H9 (cell line): ENCODE data around the gene DAPK2. TPM values are rescaled to one million over a fixed set of nuclear protein-coding genes. Genes with fewer than 3 reads are reported as not detected.

Experiments
- DNase-seq: peaks from one replicate; pipeline ENCODE4 v3.0.0-alpha.2; 2017
- H2AFZ ChIP-seq: one replicate; pipeline ENCODE4 v1.6.1; 2013; ENCODE audit warnings: mild to moderate bottlenecking, low read length, control low read depth, moderate library complexity
- H2AK5ac ChIP-seq: 2 replicates; pipeline ENCODE4 v1.6.1; 2013; ENCODE audit warnings: low read length, control low read depth, mixed read lengths; ENCODE audit not compliant: insufficient read length
- H2BK120ac ChIP-seq: one replicate; pipeline ENCODE4 v1.6.1; 2013; ENCODE audit warnings: low read depth, mild to moderate bottlenecking, low read length, control low read depth, inconsistent platforms; ENCODE audit not compliant: poor library complexity, severe bottlenecking
- H2BK12ac ChIP-seq: 2 replicates; pipeline ENCODE4 v1.6.1; 2013; ENCODE audit warnings: low read length, control low read depth, mixed read lengths, low read depth; ENCODE audit not compliant: insufficient read length
- H2BK15ac ChIP-seq: 2 replicates; pipeline ENCODE4 v1.6.1; 2013; ENCODE audit warnings: low read depth, low read length, control low read depth
- H2BK20ac ChIP-seq: one replicate; pipeline ENCODE4 v1.6.1; 2013; ENCODE audit warnings: low read depth, mild to moderate bottlenecking, low read length, control low read depth, inconsistent platforms; ENCODE audit not compliant: poor library complexity, severe bottlenecking
- H2BK5ac ChIP-seq: 2 replicates; pipeline ENCODE4 v1.6.1; 2013; ENCODE audit warnings: low read length, control low read depth, mixed read lengths; ENCODE audit not compliant: insufficient read length
- H3K14ac ChIP-seq: 2 replicates; pipeline ENCODE4 v1.6.1; 2013; ENCODE audit warnings: low read length, control low read depth; ENCODE audit not compliant: insufficient read depth
- H3K18ac ChIP-seq: 2 replicates; pipeline ENCODE4 v1.6.1; 2013; ENCODE audit warnings: low read depth, mild to moderate bottlenecking, mixed read lengths, low read length, control low read depth; ENCODE audit not compliant: insufficient read length
- H3K23ac ChIP-seq: 2 replicates; pipeline ENCODE4 v1.6.1; 2013; ENCODE audit warnings: low read length, control low read depth, mixed read lengths, low read depth; ENCODE audit not compliant: insufficient read length
- H3K23me2 ChIP-seq: 2 replicates; pipeline ENCODE4 v1.6.1; 2013; ENCODE audit warnings: low read depth, mild to moderate bottlenecking, mixed read lengths, low read length, control low read depth; ENCODE audit not compliant: insufficient read length, poor library complexity, severe bottlenecking
- H3K27ac ChIP-seq: 2 replicates; pipeline ENCODE4 v1.5.1; 2013; ENCODE audit warnings: low read length, control low read depth, mixed read lengths, low read depth; ENCODE audit not compliant: insufficient read length
- H3K27me3 ChIP-seq: 2 replicates; pipeline ENCODE4 v1.6.1; 2013; ENCODE audit warnings: low read length, control low read depth, inconsistent platforms; ENCODE audit not compliant: insufficient read depth
- H3K4ac ChIP-seq: 2 replicates; pipeline ENCODE4 v1.6.1; 2013; ENCODE audit warnings: low read depth, mild to moderate bottlenecking, control low read depth, inconsistent platforms, low read length, moderate library complexity
- H3K4me1 ChIP-seq: 2 replicates; pipeline ENCODE4 v1.6.1; 2013; ENCODE audit warnings: low read length, control low read depth, inconsistent platforms; ENCODE audit not compliant: insufficient read depth
- H3K4me2 ChIP-seq: 2 replicates; pipeline ENCODE4 v1.6.1; 2013; ENCODE audit warnings: low read length, control low read depth, mixed read lengths; ENCODE audit not compliant: insufficient read length, insufficient read depth
- H3K56ac ChIP-seq: 2 replicates; pipeline ENCODE4 v1.6.1; 2013; ENCODE audit warnings: low read depth, mild to moderate bottlenecking, mixed read lengths, low read length, control low read depth; ENCODE audit not compliant: insufficient read length
- H3K79me1 ChIP-seq: 2 replicates; pipeline ENCODE4 v1.6.1; 2013; ENCODE audit warnings: low read depth, mild to moderate bottlenecking, moderate library complexity, low read length, control low read depth, inconsistent platforms; ENCODE audit not compliant: insufficient read depth, poor library complexity, severe bottlenecking
- H3K79me2 ChIP-seq: 2 replicates; pipeline ENCODE4 v1.6.1; 2013; ENCODE audit warnings: low read length, control low read depth, inconsistent platforms; ENCODE audit not compliant: insufficient read depth
- H3K9ac ChIP-seq: 2 replicates; pipeline ENCODE4 v1.6.1; 2013; ENCODE audit warnings: low read length, control low read depth, mixed read lengths; ENCODE audit not compliant: insufficient read length; ENCODE audit errors: extremely low read depth
- H3K9me3 ChIP-seq: one replicate; pipeline ENCODE4 v1.6.1; 2013; ENCODE audit warnings: low read depth, low read length, inconsistent platforms; ENCODE audit not compliant: control insufficient read depth
- H3T11ph ChIP-seq: one replicate; pipeline ENCODE4 v1.6.1; 2013; ENCODE audit warnings: mild to moderate bottlenecking, low read length, control low read depth, inconsistent platforms
- H4K20me1 ChIP-seq: one replicate; pipeline ENCODE4 v1.6.1; 2013; ENCODE audit not compliant: control insufficient read depth, insufficient read length, insufficient read depth
- H4K5ac ChIP-seq: 2 replicates; pipeline ENCODE4 v1.6.1; 2013; ENCODE audit warnings: low read depth, mild to moderate bottlenecking, mixed read lengths, low read length, control low read depth; ENCODE audit not compliant: insufficient read length
- H4K8ac ChIP-seq: replicated peaks from 2 replicates; pipeline ENCODE4 v1.6.1; 2013; ENCODE audit warnings: low read length, control low read depth, mixed read lengths, low read depth; ENCODE audit not compliant: insufficient read length
- H4K91ac ChIP-seq: 2 replicates; pipeline ENCODE4 v1.6.1; 2013; ENCODE audit warnings: low read depth, mild to moderate bottlenecking, moderate library complexity, mixed read lengths, low read length, control low read depth; ENCODE audit not compliant: insufficient read length
- H3K27ac Mint-ChIP-seq, 3 experiments: 2 replicates in 2 of 3; 3 replicates in 1 of 3; pipeline ENCODE4 v1.8.0; 2020 to 2021; ENCODE audit warnings: mixed read lengths in 3 of 3, mild to moderate bottlenecking in 1 of 3, moderate library complexity in 1 of 3
- H3K27me3 Mint-ChIP-seq: 2 replicates; pipeline ENCODE4 v1.8.0; 2021; ENCODE audit warnings: low read depth, mild to moderate bottlenecking, moderate library complexity, mixed read lengths
- H3K36me3 Mint-ChIP-seq, 3 experiments: 2 replicates in 2 of 3; 3 replicates in 1 of 3; pipeline ENCODE4 v1.8.0; 2020 to 2021; ENCODE audit warnings: low read depth in 3 of 3, mixed read lengths in 3 of 3; ENCODE audit not compliant: insufficient read depth in 1 of 3
- H3K4me1 Mint-ChIP-seq, 2 experiments: 2 replicates each; pipeline ENCODE4 v1.8.0; 2020; ENCODE audit warnings: mixed read lengths in 2 of 2
- H3K4me3 Mint-ChIP-seq, 2 experiments: 2 replicates in 1 of 2; 3 replicates in 1 of 2; pipeline ENCODE4 v1.8.0; 2020 to 2021; ENCODE audit warnings: mild to moderate bottlenecking in 2 of 2, mixed read lengths in 2 of 2, moderate library complexity in 1 of 2
- H3K9me3 Mint-ChIP-seq, 2 experiments: 2 replicates in 1 of 2; 3 replicates in 1 of 2; pipeline ENCODE4 v1.8.0; 2020; ENCODE audit warnings: mild to moderate bottlenecking in 2 of 2, mixed read lengths in 2 of 2, moderate library complexity in 1 of 2
- CTCF ChIP-seq: fragments of 200-600 bp; sonication (generic); conservative IDR thresholded peaks from 3 replicates; pipeline ENCODE4 v1.8.0; 2021; ENCODE audit warnings: antibody characterized with exemption, mild to moderate bottlenecking
- WGBS: extraction: QIAGEN DNeasy Blood & Tissue Kit; methylation state at CpG from one replicate; pipeline ENCODE4 v1.1.7; 2013; ENCODE audit warnings: missing lambda C conversion rate, low lambda C conversion rate, mixed read lengths; ENCODE audit not compliant: insufficient read length; ENCODE audit errors: extremely low coverage; 5-methylcytosine and 5-hydroxymethylcytosine counted together
- total RNA-seq: library from RNA; stranded (reverse); gene quantifications from 2 replicates; pipeline ENCODE4 v1.2.1, GENCODE V29; 2021

Gene DAPK2
- total RNA-seq, 1 experiment from 2014 or later, result 3.5 TPM

GRCh38 chr15:63920504-63921175, 125.6 kb downstream of the DAPK2 start:
- H3K27ac Mint-ChIP-seq, result peak overlapping the region in 1 of 3 experiments; percentile 12; a peak in 2 of 7 replicates
- no peaks in the 10 kb centered on the region for H3K79me2 ChIP-seq
- no peak overlapping the region for H4K91ac ChIP-seq
- H3K9me3 Mint-ChIP-seq, result no peaks in the 10 kb centered on the region
- no peak overlapping the region for H2BK5ac ChIP-seq
- no peak for TF ChIP-seq CTCF
- no peaks in the 10 kb centered on the region for H3K23me2 ChIP-seq
- no peaks in the 10 kb centered on the region for H3K79me1 ChIP-seq
- H3K18ac ChIP-seq, result no peak overlapping the region
- no peak overlapping the region; a peak in 1 of 5 replicates for H3K4me3 Mint-ChIP-seq
- H3K9me3 ChIP-seq, result no peaks in the 10 kb centered on the region
- no peak overlapping the region for H4K8ac ChIP-seq
- no peak overlapping the region for H2AK5ac ChIP-seq
- no peak overlapping the region for H2BK12ac ChIP-seq
- no peak overlapping the region for H3K14ac ChIP-seq
- H3K56ac ChIP-seq, result no peak overlapping the region
- H2BK120ac ChIP-seq, result no peak overlapping the region
- no peaks in the 10 kb centered on the region for H3K27me3 ChIP-seq
- peaks cover 4% of the 10 kb centered on the region; the same call in 1 of the 2 replicates for H3K4me1 ChIP-seq
- H3K4me2 ChIP-seq, result no peak overlapping the region
- peaks cover 35 to 51% of the 10 kb centered on the region in 2 experiments for H3K4me1 Mint-ChIP-seq
- H4K5ac ChIP-seq, result no peak overlapping the region
- H2BK20ac ChIP-seq, result no peak overlapping the region
- no peak for DNase-seq
- no peak overlapping the region for H3T11ph ChIP-seq
- H3K27ac ChIP-seq, result no peak overlapping the region
- H4K20me1 ChIP-seq, result no peaks in the 10 kb centered on the region
- WGBS, result no CpG with 5 or more reads among the region's 14 CpGs
- H2BK15ac ChIP-seq, result no peak overlapping the region
- no peaks in the 10 kb centered on the region for H3K27me3 Mint-ChIP-seq
- H3K23ac ChIP-seq, result no peak overlapping the region
- H3K4ac ChIP-seq, result no peak overlapping the region
- no peak overlapping the region for H3K9ac ChIP-seq
- H2AFZ ChIP-seq, result no peak overlapping the region
- H3K36me3 Mint-ChIP-seq, result no peaks in the 10 kb centered on the region; a peak in 1 of 7 replicates
